Measurements from ENCODE around the gene RAB3D.

DNA sequence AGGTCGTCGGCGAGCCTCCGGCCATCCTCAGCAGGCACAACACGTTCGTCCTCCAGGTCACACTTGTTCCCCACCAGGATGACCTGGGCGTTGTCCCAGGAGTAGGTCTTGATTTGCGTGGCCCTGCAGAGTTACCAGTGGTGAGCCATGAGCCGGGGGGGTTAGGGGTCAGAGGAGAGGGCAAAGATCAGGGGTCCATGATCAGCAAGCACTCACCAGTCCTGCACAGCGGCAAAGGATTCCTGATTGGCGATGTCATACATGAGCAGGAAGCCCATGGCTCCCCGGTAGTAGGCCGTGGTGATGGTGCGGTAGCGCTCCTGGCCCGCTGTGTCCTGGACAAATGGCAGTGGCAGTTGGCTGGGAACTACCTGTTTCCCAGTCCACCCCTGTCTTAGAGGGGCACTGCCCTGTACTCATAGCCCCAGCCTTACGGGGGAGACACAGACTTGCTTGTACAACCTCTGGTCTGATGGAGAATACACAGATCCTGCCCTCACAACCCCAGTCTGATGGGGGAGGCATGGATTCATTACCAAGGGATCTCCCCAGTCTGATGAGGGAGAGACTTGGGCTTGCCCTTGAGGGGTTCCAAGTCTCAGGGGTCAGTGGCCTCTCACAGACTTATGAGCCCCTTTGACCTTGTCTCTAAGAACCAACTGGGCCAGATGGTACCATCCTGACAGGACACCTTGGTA is 3.9 kb downstream of the RAB3D start:
- TF ChIP-seq, protein P1, sequence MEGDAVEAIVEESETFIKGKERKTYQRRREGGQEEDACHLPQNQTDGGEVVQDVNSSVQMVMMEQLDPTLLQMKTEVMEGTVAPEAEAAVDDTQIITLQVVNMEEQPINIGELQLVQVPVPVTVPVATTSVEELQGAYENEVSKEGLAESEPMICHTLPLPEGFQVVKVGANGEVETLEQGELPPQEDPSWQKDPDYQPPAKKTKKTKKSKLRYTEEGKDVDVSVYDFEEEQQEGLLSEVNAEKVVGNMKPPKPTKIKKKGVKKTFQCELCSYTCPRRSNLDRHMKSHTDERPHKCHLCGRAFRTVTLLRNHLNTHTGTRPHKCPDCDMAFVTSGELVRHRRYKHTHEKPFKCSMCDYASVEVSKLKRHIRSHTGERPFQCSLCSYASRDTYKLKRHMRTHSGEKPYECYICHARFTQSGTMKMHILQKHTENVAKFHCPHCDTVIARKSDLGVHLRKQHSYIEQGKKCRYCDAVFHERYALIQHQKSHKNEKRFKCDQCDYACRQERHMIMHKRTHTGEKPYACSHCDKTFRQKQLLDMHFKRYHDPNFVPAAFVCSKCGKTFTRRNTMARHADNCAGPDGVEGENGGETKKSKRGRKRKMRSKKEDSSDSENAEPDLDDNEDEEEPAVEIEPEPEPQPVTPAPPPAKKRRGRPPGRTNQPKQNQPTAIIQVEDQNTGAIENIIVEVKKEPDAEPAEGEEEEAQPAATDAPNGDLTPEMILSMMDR (IDR thresholded peaks at IDR 0.05) = no peak
- TF ChIP-seq ZFX (IDR thresholded peaks at IDR 0.05; ENCODE audit: borderline replicate concordance) = no peak
